Activated CD8-positive, alpha-beta memory T cell treated with anti-CD3 and anti-CD28 coated beads for 24 hours (primary cell): ENCODE measurements around the gene SMIM22.

Experiments used
- DNase-seq: peaks from one replicate; pipeline ENCODE4 v3.0.0-alpha.2; 2020

SMIM22 gene

DNA sequence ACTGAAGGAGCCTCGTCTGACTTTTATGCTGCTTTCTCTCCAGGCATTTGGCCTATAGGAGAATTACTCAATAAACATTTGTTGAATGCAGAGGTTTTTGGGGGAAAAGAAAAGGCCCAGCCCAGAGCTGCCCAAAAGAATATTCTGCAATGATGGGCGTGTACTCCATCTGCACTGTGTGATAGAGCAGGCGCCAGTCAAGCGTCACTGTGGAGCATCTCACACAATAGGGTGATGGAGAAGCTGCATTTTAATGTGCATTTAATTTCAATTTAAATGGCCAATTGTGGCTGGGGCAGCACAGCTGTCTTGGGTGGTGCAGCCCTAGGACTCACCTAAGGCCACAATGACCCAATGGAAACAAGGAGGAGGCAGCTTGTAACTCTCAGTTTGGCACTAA lies 31.4 kb downstream of the SMIM22 start:
- no peak for DNase-seq

- no peak for DNase-seq
Observed at GRCh38 chr16:4826980-4827379, 31.8 kb downstream of the SMIM22 start.

GRCh38 chr16:4828567-4829321 lies 33.6 kb downstream of the SMIM22 start:
- no peak for DNase-seq

GRCh38 chr16:4830408-4830807 lies 35.2 kb downstream of the SMIM22 start:
- DNase-seq, result no peak

GRCh38 chr16:4831616-4832015 lies 36.4 kb downstream of the SMIM22 start:
- no peak for DNase-seq

GRCh38 chr16:4832698-4833343 lies 37.7 kb downstream of the SMIM22 start:
- no peak for DNase-seq

GRCh38 chr16:4833584-4833983 lies 38.4 kb downstream of the SMIM22 start:
- no peak for DNase-seq

GRCh38 chr16:4836727-4837126 lies 41.6 kb downstream of the SMIM22 start:
- no peak for DNase-seq

GRCh38 chr16:4837733-4838501 lies 42.7 kb downstream of the SMIM22 start:
- no peak for DNase-seq

DNA sequence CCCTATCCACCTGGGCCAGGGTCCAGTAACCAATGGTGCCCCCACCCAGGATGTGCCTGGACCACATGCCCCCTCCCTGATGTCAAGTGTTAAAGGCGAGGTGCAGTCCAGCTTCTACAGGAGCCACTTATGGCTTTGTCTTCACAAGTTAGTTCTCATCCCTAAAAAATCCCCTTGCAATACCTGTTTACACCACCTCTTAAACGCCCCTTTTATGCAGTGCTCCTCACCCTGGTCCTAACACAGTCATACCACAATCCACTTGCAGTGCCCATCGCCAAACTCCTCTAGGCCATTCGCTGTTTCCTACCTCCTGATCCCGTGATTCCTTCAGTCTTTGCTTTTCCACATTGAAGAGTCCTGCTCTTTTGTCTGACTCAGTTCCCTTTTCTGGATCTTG lies 44.8 kb downstream of the SMIM22 start:
- DNase-seq, result no peak

- no peak for DNase-seq
Observed at GRCh38 chr16:4840984-4841383, 45.8 kb downstream of the SMIM22 start.
